HG02970 (cell line): Measurements from ENCODE around the gene CACNB4.
"Not testable (repeated sequence)": the region's sequence is repeated elsewhere in the genome, so short reads cannot be mapped to it uniquely, and the experiment has no call there.

ENCODE experiments used
- ATAC-seq: cut with Tn5 transposase; IDR thresholded peaks from one replicate; pipeline ENCODE4 v1.9.1; 2021; ENCODE audit warnings: mild to moderate bottlenecking, moderate library complexity, moderate number of reproducible peaks; ENCODE audit not compliant: unreplicated experiment, low FRiP score

The CACNB4 gene

DNA sequence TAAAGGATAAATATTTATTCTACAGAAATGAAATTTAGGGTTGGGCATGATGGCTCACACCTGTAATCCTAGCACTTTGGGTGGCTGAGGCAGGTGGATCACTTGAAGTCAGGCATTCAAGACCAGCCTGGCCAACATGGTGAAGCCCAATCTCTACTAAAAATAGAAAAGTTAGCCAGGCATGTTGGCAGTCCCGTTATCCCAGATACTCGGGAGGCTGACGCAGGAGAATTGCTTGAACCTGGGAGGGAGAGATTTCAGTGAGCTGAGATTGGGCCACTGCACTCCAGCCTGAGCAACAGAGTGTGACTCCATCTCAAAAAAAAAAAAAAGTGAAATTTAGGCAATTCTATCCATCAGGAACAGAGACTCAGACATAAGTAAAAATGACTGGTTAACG, 8.1 kb downstream of the CACNB4 start:
- not testable (repeated sequence) for ATAC-seq

DNA sequence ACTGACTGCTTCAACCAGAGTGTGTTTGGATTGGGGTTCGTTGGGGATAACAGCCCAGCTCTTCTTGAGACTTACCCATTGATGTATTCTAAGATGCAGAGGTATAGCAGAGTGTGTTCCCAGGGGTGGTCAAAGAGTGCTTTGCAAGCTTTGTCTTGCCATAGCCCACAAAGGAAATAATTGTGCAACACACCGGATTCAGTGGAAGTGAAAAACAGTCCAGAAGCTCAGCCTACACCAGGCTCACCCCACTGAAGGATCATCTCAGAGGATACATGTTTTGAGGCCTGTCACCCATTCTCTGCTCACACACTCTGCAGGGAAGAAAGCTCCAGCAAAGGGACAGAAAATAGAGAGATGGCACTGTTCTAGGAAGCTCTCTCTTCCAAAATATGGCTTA, 9.6 kb downstream of the CACNB4 start:
- ATAC-seq: no peak

DNA sequence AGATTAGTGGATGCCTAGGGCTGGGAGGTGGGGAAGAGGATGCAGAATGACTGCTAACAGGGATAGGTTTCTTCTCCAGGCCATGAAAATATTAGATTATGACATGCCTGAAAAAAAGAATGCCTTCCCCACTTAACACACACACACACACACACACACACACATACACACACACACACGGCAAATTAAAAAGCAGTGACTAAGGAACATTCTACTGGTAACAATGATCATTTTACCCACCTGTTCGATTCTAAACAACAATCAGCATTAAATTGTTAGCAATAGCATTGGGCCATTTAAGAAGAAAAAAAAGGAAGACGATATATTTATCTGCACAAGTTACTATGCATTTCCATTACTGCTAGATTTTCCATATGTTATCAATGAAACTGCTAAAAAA, 10.8 kb downstream of the CACNB4 start:
- no peak for ATAC-seq

DNA sequence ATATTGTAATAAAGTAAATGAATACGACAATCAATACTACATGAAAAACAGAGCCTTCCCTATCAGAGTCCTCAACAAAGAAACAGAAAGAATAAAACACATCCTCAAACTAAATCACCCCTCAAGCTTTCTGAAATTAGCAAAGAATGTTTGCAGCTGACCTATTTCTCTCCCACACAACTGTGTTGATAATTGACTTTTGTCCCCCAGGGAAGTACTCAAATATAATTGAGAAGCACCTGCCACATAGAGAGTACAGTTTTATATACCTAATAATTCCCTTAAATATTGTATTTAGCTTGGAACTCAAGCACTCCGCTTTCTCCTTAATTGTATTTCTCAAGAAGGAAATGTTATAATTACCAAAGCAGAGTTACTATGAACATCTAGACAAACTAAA, 12.6 kb downstream of the CACNB4 start:
- no peak for ATAC-seq

DNA sequence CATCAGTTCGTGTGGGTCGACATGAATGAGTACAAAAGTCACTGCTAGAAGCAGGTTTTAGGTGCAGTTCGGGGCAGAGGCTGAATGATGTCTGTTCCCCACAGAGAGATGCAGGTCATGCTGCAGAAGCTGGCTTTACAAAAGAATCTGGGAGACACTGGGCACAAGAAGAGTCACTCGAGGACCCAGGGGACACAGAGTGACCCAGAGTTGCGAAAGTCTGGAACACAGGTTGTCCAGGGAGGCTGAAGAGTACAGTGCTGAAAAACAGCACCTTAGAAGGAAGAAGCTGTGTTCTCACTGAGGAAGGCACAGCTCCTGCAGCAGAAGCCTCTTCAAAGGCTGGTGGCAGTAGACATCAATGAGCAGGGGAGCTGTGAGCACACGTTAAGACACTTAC, 14.8 kb downstream of the CACNB4 start:
- no peak for ATAC-seq

DNA sequence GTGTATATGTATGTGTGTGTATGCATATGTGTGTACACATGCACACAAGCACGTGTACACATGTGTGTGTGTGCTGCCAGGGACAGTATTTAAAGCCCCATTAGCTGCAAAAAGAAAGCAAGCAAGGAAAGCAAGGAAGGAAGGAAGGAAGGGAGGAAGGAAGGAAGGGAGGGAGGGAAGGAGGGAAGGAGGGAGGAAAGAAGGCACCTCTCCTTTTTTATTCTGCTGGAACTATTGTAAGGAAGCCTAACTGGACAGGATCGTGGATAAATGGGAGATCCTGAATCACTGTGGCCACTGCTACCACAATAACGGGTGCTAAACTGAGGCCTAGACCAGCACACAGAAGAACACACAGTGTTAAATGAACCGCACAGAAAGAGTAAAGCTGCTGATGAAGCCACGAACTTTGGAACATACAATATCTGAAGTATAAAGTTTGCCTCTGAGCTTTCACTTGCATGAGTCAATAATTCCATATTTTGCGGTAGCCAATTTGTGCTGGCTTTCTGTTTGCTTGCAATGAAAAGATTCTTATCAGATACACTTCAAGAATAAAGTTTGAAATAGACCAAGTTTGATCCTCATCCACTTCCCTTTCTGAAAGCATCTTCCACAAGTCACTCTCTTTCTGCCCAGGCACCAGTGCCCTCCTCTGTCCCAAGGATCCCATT, 15.5 kb downstream of the CACNB4 start:
- no peak for ATAC-seq

DNA sequence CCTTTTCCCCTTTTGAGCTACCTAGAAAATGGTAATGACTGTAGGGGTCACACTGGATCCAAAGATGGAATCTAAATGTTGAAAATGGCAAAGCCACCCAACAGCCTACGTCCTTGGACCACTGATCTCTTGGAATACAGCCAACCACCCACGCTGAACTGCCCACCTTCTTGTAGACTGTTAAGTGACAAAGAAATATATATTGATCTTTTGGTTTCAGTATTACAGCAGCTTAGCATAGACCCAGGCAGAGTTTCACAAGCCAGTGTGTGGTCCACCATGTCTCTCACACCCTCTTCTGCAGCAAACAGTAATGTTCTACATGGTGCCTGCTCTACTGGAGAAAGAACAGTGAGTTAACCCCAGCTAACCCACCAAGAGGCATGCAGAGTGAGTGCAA, 20.2 kb downstream of the CACNB4 start:
- ATAC-seq: no peak

DNA sequence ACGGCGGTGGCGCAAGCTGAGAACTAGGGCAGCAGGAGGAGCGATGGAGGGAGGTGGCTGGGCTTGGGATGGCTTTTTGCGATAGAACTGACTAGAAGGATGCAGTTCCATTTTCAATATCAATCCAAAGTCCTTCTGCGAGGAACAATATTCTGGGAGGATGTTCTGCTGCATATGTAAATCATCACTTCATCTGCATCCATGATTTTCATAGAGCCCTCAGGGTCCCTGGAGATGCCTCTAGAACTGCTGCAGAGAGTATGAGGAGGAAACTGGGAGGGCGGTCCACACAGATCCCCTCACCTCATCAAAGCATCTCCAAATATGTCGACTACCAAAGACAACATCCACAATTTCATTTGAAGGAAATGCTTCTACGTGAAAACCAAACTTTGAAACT, 20.8 kb downstream of the CACNB4 start:
- ATAC-seq: no peak

DNA sequence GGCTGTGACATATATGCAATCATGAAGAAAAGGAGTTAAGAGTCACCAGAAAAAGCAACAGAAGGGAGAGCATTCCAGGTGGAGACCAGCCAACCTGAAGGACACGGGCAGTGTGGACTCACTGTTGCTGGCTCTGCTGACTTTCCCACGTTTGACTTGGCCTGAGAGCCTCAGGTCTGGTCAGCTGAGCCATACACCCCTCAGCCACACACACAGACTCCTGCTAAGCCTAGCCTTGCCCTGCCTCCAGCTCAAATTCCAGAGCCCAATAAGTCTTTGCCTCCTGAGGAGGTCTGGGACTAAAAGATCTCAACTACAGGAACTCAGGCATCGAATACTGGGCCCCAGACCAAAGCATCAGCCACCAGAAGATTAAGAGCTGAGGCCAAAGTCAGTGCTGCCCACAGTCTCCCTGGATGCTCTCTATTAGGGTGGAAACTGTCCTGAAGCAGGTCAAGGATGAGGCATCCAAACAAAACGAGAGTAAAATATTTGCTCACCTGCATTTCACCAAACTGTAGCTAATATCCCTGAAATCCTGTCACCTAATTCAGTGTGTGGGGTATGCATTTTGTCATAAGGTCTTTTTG, 23.3 kb downstream of the CACNB4 start:
- ATAC-seq: no peak

DNA sequence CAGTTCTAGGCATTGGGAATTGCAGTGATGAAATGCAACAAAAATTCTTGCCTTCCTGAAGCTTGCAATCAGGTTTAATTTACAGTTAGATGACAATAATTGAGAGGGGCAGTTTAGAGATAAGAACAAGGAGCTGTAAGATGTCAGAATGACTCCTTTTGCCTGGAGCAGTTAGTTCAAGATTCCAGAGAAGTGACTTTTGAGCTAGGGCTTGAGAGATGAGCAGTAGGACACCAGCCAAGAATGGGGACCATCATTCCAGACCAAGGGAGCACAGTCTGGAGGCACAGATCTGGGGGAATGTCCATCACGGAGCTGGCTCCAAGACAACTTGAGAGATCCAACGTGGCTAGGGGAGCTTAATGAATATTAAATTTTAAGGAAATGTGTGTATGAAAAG, 26.8 kb downstream of the CACNB4 start:
- no peak for ATAC-seq

DNA sequence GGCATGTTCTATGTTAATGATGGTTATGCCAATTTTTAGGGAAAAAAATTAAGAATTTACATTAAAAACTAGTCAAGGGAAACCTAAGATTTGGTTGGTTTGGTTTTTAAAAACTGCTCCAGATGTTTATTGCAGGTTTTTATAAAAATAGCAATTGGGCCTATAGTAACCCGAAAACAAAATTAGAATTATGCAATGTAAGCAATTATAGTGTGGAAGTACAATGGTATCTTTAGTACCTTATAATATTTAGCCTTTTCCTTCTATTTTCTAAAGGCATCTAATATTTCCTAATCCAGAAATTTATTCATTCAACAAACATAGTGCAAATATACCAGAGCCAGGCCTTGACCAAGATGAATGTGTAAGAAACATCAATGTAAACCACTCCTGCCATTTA, 27.3 kb downstream of the CACNB4 start:
- ATAC-seq: no peak

DNA sequence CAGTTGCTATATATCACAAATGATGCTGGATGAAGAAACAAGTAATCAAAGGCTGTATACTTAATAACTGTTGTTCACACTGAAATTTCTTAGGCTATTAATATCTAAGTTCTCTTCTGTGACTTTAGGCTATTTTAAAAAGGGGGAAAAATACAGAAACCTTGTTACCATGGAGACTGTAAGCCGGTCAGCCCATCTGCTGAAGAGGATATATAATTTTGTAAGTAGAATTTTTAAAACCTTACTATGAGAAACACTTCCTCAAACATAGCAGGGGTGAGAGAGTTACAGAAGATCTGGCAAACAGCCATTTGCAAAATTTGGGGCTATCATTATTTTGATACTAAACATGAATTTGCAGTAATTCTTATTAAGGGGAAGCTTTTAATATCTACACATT, 27.8 kb downstream of the CACNB4 start:
- ATAC-seq: no peak

DNA sequence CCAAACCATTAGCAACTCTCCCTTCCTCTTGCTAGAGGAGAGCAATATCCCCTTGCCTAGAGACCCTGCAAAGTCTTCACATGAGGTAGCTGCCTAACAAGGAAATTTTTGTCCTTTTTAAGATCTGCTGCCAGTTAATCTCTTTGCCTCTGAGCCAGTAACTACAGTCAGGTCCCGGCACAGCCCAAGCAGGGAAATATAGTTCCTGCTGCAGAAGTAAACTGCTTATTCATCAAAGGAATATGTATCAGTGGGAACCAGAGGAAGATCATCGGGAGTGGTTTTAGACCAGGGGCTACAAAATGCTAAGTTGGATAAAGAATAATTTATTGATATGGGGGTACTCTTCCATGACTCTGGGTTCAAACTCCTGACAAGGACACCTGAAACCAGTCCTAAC, 30.6 kb downstream of the CACNB4 start:
- ATAC-seq: no peak

DNA sequence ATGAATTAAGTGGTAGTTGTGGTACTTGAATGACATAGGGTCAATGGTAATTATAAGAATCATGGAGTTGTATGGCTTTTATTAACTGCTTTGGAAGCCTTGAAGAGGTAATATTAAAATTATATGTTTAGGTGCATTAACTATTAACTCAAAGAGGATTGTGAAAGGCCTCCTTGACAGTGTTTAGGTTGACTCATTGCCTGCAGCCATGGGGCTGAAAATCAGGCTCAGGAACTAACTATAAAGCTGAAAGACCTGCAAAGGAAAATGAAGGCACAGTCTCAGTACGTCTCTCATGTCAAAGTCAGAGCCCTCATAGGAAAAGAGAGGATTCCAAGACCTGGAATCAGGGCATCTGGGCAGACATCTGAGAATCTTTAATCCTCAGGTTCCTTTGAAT, 31.0 kb downstream of the CACNB4 start:
- ATAC-seq: no peak

DNA sequence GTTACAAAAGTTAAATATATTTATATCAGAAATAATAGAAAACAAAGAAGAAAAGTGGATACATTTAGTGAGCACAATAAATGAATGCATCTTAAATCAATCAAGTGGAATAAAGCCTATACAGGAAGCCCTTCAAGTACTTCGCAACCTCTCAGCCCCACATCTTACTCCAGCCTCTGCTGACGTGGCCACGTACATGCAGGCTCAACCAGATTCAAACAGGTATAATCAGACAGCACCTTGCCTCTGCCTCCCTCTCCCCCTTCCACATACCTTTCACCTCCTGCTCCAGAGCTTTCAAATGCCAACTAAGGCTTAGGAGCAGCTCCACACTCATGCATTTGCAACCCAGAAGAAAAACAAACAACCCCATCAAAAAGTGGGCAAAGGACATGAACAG, 32.9 kb downstream of the CACNB4 start:
- no peak for ATAC-seq

DNA sequence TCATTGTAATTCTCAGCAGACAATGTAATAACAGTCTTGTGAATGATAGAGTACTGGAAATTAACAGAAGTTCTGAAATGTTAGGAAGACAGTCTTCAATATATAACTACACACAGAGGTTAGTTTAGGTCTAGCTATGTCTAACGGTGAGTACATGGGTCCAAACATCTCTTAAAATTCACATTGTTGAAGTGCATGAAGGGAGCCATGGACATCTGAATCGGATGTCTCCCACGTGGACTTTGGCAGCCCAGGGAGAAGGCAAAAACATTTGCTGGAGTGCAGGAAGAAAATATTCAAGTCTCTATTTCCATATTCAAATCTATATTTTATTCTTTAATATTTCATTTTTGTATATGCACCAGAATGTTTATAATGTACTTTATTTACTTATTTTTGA, 34.8 kb downstream of the CACNB4 start:
- no peak for ATAC-seq

DNA sequence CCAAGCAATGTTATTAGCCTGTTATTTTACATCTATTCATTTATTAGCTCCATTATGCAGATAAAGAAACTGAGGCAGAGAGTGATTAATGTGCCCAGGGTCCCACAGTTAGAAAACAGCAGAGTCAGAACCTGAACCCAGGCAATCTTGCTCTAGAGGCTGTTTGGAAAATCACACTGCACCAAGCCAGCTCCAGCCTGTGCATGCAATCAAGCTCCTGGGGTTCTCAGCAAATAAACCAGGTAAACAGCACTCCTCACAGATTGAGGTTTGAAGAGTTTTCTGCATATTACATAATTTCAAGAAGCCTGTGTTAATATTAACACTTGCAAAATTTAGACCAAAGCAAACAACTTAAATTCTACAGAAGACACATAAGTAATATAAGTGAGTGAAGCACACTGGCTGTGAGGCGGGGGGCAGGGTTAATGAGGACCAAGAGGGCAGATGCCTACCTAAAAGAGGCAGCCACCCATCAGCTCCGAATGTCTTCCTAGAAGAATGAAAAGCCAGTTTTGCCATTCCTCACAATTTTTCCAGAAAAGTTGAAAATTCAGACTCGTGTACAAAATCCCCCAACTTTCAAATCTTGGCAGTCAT, 35.4 kb downstream of the CACNB4 start:
- ATAC-seq: no peak

DNA sequence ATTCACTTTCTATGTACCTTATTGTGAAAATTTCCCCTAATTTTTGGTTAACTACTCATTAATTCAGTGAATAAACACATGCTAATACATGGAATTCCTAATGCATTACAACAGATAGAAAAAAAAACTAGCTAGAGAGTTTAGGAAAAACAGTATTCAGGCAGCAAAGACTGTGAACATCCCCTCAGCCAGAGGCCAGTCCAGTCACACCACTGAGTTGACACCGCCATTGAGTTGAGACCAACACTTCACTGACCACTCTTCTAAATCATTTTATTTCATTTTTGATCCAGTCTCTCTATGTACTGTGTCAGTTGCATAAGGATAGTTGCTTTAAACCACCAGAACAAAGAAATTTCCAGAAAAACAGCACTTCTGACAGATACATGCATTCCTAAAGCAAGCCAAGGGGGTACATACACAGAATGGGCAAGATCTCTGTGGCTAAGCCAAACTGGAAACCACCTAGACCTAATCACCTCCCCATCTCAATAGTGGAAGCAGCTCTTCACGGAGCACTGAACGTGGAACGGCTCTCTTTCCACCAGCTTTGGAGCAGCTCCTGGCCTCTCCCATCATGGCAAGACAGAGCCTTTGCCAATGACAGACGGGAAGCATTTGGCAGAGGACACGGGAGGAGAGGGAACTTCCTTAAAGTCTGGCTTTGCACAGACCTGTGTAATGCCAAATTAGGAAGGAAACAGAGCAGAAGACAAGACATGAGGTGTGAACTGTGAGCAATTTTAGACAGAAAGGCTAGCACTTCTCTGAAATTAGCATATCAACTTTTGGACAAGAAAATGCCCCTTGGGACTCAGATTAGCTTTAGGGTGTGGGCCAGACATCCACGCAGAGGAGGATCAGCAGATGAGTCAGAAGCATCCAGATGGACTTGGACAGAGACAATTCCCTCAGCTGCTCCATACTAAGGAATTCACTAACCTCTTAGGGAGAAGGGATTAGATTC, 36.4 kb downstream of the CACNB4 start:
- ATAC-seq: no peak

DNA sequence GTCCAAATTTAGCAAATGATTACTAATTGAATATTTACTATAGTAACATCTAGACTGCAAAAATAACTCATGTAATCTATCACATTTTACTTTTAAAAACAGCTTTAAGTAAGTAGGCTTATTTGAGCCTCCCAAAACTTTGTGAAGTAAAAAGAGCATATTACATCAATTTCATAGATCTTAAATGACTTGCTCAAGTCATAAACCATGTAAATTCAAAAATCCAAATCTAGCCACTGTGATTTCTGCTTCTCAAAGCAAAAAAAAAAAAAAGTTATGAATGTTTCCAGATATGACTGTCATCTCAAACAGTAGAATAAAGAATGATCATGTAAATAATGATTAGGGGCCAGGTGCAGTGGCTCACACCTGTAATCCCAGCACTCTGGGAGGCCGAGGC, 37.5 kb downstream of the CACNB4 start:
- no peak for ATAC-seq

DNA sequence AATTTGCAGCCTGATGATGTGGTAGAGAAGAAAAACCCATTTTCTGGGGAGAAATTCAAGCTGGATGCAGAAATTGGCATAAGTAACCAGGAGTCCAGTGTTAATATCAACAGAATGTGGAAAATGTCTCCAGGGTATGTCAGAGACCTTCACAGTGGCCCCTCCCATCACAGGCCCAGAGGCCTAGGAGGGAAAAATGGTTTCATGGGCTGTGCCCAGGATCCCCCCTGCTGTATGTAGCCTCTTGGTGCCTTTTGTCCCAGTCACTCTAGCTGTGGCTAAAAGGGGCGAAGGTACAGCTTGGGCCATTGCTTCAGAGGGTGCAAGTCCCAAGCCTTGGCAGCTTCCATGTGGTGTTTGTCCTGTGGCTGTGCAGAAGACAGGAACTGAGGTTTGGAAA, 40.2 kb downstream of the CACNB4 start:
- ATAC-seq: no peak

DNA sequence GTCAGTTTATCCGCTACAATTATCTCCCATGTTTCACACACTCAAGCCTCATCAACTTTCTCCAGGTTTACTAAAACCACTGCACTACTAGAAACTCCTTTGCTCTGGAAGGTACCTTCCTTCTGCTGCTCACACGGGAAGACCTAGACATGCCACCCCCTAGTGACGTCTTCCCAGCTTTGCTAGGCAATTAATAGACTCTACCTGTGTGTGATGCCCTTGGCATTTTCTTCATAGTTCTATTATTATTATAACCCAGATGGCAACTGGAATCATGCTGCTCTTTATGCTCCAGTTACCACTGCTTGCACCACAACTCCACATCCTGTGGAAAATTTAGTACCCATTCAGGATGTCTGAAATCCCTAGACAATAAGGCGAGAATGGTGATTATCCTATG, 42.4 kb downstream of the CACNB4 start:
- no peak for ATAC-seq
